Measurements from ENCODE around the gene RPS19.

DNA sequence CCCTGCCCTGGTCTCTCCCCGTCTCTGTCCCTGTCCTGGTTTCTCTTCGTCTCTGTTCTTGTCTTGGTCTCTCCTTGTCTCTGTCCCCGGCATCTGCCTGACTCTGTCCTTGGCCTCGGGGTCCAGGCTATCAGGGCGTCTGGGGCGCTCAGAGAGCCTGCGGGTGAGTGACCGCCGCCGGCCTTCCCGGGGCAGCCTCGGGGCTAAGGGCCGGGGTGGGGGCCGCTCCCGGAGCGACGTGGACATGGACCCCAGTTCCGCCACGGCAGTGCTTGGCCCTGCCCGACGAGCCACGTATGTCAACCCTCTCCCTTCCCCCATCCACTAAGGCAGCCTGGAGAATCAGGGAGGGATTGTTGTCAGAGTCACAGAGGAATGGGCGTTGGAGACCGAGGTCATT, 37.8 kb downstream of the RPS19 start:
- TF ChIP-seq, protein P1, sequence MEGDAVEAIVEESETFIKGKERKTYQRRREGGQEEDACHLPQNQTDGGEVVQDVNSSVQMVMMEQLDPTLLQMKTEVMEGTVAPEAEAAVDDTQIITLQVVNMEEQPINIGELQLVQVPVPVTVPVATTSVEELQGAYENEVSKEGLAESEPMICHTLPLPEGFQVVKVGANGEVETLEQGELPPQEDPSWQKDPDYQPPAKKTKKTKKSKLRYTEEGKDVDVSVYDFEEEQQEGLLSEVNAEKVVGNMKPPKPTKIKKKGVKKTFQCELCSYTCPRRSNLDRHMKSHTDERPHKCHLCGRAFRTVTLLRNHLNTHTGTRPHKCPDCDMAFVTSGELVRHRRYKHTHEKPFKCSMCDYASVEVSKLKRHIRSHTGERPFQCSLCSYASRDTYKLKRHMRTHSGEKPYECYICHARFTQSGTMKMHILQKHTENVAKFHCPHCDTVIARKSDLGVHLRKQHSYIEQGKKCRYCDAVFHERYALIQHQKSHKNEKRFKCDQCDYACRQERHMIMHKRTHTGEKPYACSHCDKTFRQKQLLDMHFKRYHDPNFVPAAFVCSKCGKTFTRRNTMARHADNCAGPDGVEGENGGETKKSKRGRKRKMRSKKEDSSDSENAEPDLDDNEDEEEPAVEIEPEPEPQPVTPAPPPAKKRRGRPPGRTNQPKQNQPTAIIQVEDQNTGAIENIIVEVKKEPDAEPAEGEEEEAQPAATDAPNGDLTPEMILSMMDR (IDR thresholded peaks at IDR 0.05), result no peak
- no peak for TF ChIP-seq POLR2A (IDR thresholded peaks at IDR 0.05)
- no peak for TF ChIP-seq POLR2AphosphoS5 (IDR thresholded peaks at IDR 0.05)

Data from prostate gland (tissue), 2 donors.